ENCODE results near the gene ZNF124.
"Not testable (repeated sequence)": the region's sequence is repeated elsewhere in the genome, so short reads cannot be mapped to it uniquely, and the experiment has no call there.

ZNF124 gene

GRCh38 chr1:247171875-247172563 is at the start of gene ZNF124:
ZNF124 (minus strand) TSS chr1:247172020; CDS start chr1:247171877, 143 bp downstream.
- not testable (repeated sequence) for DNase-seq

- DNase-seq: not testable (repeated sequence)
Observed at GRCh38 chr1:247220280-247220679, 48.5 kb upstream of the ZNF124 start.

GRCh38 chr1:247218121-247218651 is 46.4 kb upstream of the ZNF124 start:
- DNase-seq: no peak

GRCh38 chr1:247216261-247216660 is 44.4 kb upstream of the ZNF124 start:
- DNase-seq: no peak

GRCh38 chr1:247212627-247213617 is 41.1 kb upstream of the ZNF124 start:
- DNase-seq: no peak

GRCh38 chr1:247212012-247212411 is 40.2 kb upstream of the ZNF124 start:
- no peak for DNase-seq

GRCh38 chr1:247211339-247211738 is 39.5 kb upstream of the ZNF124 start:
- no peak for DNase-seq

- DNase-seq: peak; percentile 89 to 90
Observed at GRCh38 chr1:247210376-247211117, 38.7 kb upstream of the ZNF124 start.

- no peak for DNase-seq
Observed at GRCh38 chr1:247210062-247210375, 38.2 kb upstream of the ZNF124 start.

- DNase-seq: no peak
Observed at GRCh38 chr1:247209396-247209795, 37.6 kb upstream of the ZNF124 start.

- no peak for DNase-seq
Observed at GRCh38 chr1:247204177-247204647, 32.4 kb upstream of the ZNF124 start.

GRCh38 chr1:247198781-247199180 is 27.0 kb upstream of the ZNF124 start:
- no peak for DNase-seq

GRCh38 chr1:247193958-247194357 is 22.1 kb upstream of the ZNF124 start:
- DNase-seq: no peak

GRCh38 chr1:247189981-247190798 is 18.4 kb upstream of the ZNF124 start:
- no peak for DNase-seq

- no peak for DNase-seq
Observed at GRCh38 chr1:247185667-247186066, 13.8 kb upstream of the ZNF124 start.

- no peak for DNase-seq
Observed at GRCh38 chr1:247184254-247184653, 12.4 kb upstream of the ZNF124 start.

GRCh38 chr1:247182994-247183393 is 11.2 kb upstream of the ZNF124 start:
- no peak for DNase-seq

GRCh38 chr1:247180581-247180980 is 8.8 kb upstream of the ZNF124 start:
- DNase-seq: no peak

GRCh38 chr1:247177755-247178154 is 5.9 kb upstream of the ZNF124 start:
- no peak for DNase-seq

GRCh38 chr1:247175458-247175857 is 3.6 kb upstream of the ZNF124 start:
- no peak for DNase-seq

- DNase-seq: no peak
Observed at GRCh38 chr1:247173431-247173830, 1.6 kb upstream of the ZNF124 start.

- no peak for DNase-seq
Observed at GRCh38 chr1:247172996-247173395, 1.2 kb upstream of the ZNF124 start.

Data from activated CD4-positive, alpha-beta T cell treated with anti-CD3 and anti-CD28 coated beads, Interleukin-2, amount 50 U/mL, for 4 hours (primary cell).